ENCODE data around the gene COLEC12. TPM values are rescaled to one million over a fixed set of nuclear protein-coding genes. Genes with fewer than 3 reads are reported as not detected.
A peak's percentile ranks its signal among the peaks of the same experiment; 100 is the strongest.

COLEC12 gene
- total RNA-seq, 1 donor from 2014 or later = 15.4 TPM

DNA sequence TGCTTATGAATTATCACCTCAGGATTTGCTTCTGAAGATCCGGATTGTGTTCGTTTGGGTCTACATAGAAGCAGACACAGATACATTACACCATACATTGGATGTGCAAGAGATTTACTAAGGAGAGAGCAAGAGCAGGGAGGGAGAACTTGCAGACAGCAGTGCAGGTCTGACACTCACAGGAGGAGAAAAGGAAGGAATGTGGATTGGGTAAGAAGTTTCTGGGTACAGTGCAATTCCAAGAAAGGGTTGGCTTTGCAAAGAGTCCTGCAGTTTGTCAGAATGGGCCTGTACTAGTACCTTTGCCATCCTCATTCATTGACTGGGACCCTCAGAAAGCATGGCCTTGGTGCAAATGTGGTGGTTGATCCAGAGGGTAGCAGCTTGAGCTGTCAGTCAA, 227.9 kb downstream of the COLEC12 start:
- DNase-seq = no peak

DNA sequence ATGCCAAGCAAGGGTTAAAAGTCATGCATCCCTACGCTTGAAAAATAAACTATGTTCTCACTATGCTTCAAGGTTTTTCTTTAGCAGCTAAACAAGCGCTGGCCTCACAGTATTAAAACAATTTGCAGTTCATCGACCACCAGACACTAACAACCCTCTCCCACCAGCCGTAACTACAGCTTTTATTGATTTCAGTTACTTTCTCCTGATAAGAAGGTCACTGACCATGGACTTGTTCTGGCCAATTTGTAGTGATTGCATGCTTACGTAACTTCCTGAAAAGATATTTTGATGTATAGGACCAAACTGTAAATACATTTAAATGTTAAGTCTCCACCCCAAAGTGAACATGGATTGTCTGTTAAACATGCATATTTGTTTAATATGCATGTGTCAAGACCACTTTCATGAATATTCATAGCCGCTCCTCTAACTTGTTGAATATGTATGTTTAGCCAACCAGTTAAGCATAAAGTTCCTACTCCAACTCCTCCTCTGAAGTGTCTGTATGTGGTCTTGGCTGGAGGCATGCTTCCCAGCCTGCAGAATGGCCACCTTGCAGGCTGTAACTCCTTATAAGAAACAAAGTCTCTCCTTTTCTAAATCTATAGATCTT, 230.9 kb downstream of the COLEC12 start:
- no peak for DNase-seq

DNA sequence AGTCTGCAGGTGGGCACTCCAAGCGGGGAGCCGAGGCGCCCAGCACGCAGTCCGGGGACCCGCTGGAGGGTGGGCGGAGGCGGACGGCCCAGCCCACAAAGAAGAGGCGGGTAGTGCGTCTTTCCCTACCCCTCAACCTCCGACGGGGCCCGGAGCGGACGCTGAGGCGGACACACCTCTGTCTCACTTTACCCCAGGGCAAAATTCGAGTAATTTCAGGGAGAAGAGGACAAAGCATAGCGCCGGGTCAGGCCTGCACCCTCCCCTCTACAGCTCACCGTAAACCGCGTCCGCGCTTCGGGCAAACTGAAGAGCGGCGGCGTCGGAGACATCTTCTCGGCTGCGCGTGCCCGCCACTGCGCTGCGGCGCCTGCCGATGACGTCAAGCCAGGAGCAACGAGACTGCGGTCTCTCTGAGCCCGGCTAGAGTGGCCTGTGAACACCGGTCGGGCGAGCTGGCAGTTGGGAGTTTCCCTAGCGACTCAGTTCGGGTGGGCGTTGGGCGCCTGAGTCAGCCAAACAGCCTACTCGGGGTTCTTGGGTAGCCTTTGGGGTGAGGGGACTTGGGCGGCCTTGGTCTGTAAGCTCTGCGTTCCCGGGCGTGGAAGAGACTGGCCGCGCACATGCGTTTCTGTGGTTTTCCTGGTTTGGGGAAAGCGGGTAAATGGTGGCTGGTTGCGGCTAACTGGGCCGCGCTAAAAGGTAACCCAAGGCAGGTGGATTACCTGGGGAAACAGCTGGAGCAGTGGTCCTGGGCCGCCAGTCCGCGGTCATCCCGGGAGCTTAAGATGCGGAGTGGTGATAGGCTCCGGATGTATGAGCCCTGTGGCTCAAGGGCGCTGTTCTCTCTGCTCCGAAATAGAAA, 232.6 kb downstream of the COLEC12 start, which contains the start of gene THOC1:
TSS of gene THOC1 (minus strand) at position 360 of the 865 bp plus-strand sequence. CDS start at position 332, 28 bp downstream.
- peak; percentile 90 for DNase-seq

DNA sequence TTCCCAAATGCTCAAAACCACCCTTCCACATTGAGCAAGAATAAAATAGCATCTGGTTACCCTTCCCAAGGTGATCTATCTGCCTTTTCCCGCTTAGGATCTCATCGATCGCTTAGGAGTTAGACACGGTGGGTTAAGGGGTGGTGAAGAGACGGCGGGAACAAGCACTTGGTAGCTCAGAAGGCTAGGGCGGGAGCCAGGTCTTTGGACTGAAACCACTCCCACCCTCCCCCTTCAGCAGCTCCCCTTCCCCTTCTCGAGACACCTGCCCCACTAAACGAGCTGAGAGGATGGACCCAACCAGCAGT, 233.2 kb downstream of the COLEC12 start:
- DNase-seq = no peak

Other genes with a start within 250 kb of the COLEC12 start
- 117 TPM for gene THOC1, start 232.7 kb downstream of the COLEC12 start, total RNA-seq
- gene CETN1, start 79.7 kb upstream of the COLEC12 start, total RNA-seq = not detected
- gene CLUL1, start 96.3 kb upstream of the COLEC12 start, total RNA-seq = 1.4 TPM
- gene TYMS, start 157.0 kb upstream of the COLEC12 start, total RNA-seq = 2.0 TPM
- gene ENOSF1, start 211.9 kb upstream of the COLEC12 start, total RNA-seq = 2.7 TPM